ENCODE data around the gene CARD11.

CARD11 gene

GRCh38 chr7:2936301-2936700 is 107.4 kb downstream of the CARD11 start:
- Histone ChIP-seq H3K9me3 (ENCODE audit: insufficient read depth, low read depth, low read length) (no peaks in the 10 kb centered on the region), H3K27ac (ENCODE audit: low read length) (no peak overlapping the region), H3K9ac (ENCODE audit: low read depth, low read length) (no peak overlapping the region), H3K36me3 (ENCODE audit: insufficient read depth, low read depth, low read length) (no peaks in the 10 kb centered on the region), H3K4me3 (ENCODE audit: low read length) (no peak overlapping the region), H3K27me3 (ENCODE audit: insufficient read depth, low read length) (no peaks in the 10 kb centered on the region), H3K4me1 (ENCODE audit: insufficient read depth, low read length) (no peaks in the 10 kb centered on the region)

GRCh38 chr7:2934984-2935740 is 108.5 kb downstream of the CARD11 start:
- H3K4me1 ChIP-seq (ENCODE audit: insufficient read depth, low read length) = no peaks in the 10 kb centered on the region
- no peak overlapping the region for H3K4me3 ChIP-seq (ENCODE audit: low read length)
- no peak overlapping the region for H3K27ac ChIP-seq (ENCODE audit: low read length)
- no peak overlapping the region for H3K9ac ChIP-seq (ENCODE audit: low read depth, low read length)
- no peaks in the 10 kb centered on the region for H3K36me3 ChIP-seq (ENCODE audit: insufficient read depth, low read depth, low read length)
- H3K27me3 ChIP-seq (ENCODE audit: insufficient read depth, low read length) = no peaks in the 10 kb centered on the region
- no peaks in the 10 kb centered on the region for H3K9me3 ChIP-seq (ENCODE audit: insufficient read depth, low read depth, low read length)

GRCh38 chr7:2934211-2934731 is 109.4 kb downstream of the CARD11 start:
- Histone ChIP-seq H3K27me3 (ENCODE audit: insufficient read depth, low read length) (no peaks in the 10 kb centered on the region), H3K9ac (ENCODE audit: low read depth, low read length) (no peak overlapping the region), H3K36me3 (ENCODE audit: insufficient read depth, low read depth, low read length) (no peaks in the 10 kb centered on the region), H3K9me3 (ENCODE audit: insufficient read depth, low read depth, low read length) (no peaks in the 10 kb centered on the region), H3K4me1 (ENCODE audit: insufficient read depth, low read length) (no peaks in the 10 kb centered on the region), H3K27ac (ENCODE audit: low read length) (no peak overlapping the region), H3K4me3 (ENCODE audit: low read length) (no peak overlapping the region)

- Histone ChIP-seq H3K27me3 (ENCODE audit: insufficient read depth, low read length) (no peaks in the 10 kb centered on the region), H3K9ac (ENCODE audit: low read depth, low read length) (no peak overlapping the region), H3K4me3 (ENCODE audit: low read length) (no peak overlapping the region), H3K9me3 (ENCODE audit: insufficient read depth, low read depth, low read length) (no peaks in the 10 kb centered on the region), H3K36me3 (ENCODE audit: insufficient read depth, low read depth, low read length) (no peaks in the 10 kb centered on the region), H3K4me1 (ENCODE audit: insufficient read depth, low read length) (no peaks in the 10 kb centered on the region), H3K27ac (ENCODE audit: low read length) (no peak overlapping the region)
Observed at GRCh38 chr7:2932402-2933251, 111.0 kb downstream of the CARD11 start.

- no peak overlapping the region for H3K4me3 ChIP-seq (ENCODE audit: low read length)
- H3K27me3 ChIP-seq (ENCODE audit: insufficient read depth, low read length) = no peaks in the 10 kb centered on the region
- H3K4me1 ChIP-seq (ENCODE audit: insufficient read depth, low read length) = no peaks in the 10 kb centered on the region
- no peak overlapping the region for H3K27ac ChIP-seq (ENCODE audit: low read length)
- no peaks in the 10 kb centered on the region for H3K36me3 ChIP-seq (ENCODE audit: insufficient read depth, low read depth, low read length)
- no peaks in the 10 kb centered on the region for H3K9me3 ChIP-seq (ENCODE audit: insufficient read depth, low read depth, low read length)
- H3K9ac ChIP-seq (ENCODE audit: low read depth, low read length) = no peak overlapping the region
Observed at GRCh38 chr7:2931034-2931415, 112.6 kb downstream of the CARD11 start.

- Histone ChIP-seq H3K27ac (ENCODE audit: low read length) (no peak overlapping the region), H3K4me3 (ENCODE audit: low read length) (no peak overlapping the region), H3K36me3 (ENCODE audit: insufficient read depth, low read depth, low read length) (no peaks in the 10 kb centered on the region), H3K9ac (ENCODE audit: low read depth, low read length) (no peak overlapping the region), H3K4me1 (ENCODE audit: insufficient read depth, low read length) (no peaks in the 10 kb centered on the region), H3K9me3 (ENCODE audit: insufficient read depth, low read depth, low read length) (no peaks in the 10 kb centered on the region), H3K27me3 (ENCODE audit: insufficient read depth, low read length) (no peaks in the 10 kb centered on the region)
Observed at GRCh38 chr7:2930310-2931033, 113.2 kb downstream of the CARD11 start.

- Histone ChIP-seq H3K9ac (ENCODE audit: low read depth, low read length) (no peak overlapping the region), H3K36me3 (ENCODE audit: insufficient read depth, low read depth, low read length) (no peaks in the 10 kb centered on the region), H3K4me3 (ENCODE audit: low read length) (no peak overlapping the region), H3K27ac (ENCODE audit: low read length) (no peak overlapping the region), H3K9me3 (ENCODE audit: insufficient read depth, low read depth, low read length) (no peaks in the 10 kb centered on the region), H3K4me1 (ENCODE audit: insufficient read depth, low read length) (no peaks in the 10 kb centered on the region), H3K27me3 (ENCODE audit: insufficient read depth, low read length) (no peaks in the 10 kb centered on the region)
Observed at GRCh38 chr7:2929321-2930201, 114.1 kb downstream of the CARD11 start.

GRCh38 chr7:2928613-2929311 is 114.9 kb downstream of the CARD11 start:
- no peak overlapping the region for H3K9ac ChIP-seq (ENCODE audit: low read depth, low read length)
- H3K27me3 ChIP-seq (ENCODE audit: insufficient read depth, low read length) = no peaks in the 10 kb centered on the region
- no peaks in the 10 kb centered on the region for H3K4me1 ChIP-seq (ENCODE audit: insufficient read depth, low read length)
- H3K4me3 ChIP-seq (ENCODE audit: low read length) = no peak overlapping the region
- H3K36me3 ChIP-seq (ENCODE audit: insufficient read depth, low read depth, low read length) = no peaks in the 10 kb centered on the region
- H3K9me3 ChIP-seq (ENCODE audit: insufficient read depth, low read depth, low read length) = no peaks in the 10 kb centered on the region
- H3K27ac ChIP-seq (ENCODE audit: low read length) = no peak overlapping the region

GRCh38 chr7:2928256-2928612 is 115.4 kb downstream of the CARD11 start:
- Histone ChIP-seq H3K4me1 (ENCODE audit: insufficient read depth, low read length) (no peaks in the 10 kb centered on the region), H3K36me3 (ENCODE audit: insufficient read depth, low read depth, low read length) (no peaks in the 10 kb centered on the region), H3K9me3 (ENCODE audit: insufficient read depth, low read depth, low read length) (no peaks in the 10 kb centered on the region), H3K4me3 (ENCODE audit: low read length) (no peak overlapping the region), H3K27me3 (ENCODE audit: insufficient read depth, low read length) (no peaks in the 10 kb centered on the region), H3K9ac (ENCODE audit: low read depth, low read length) (no peak overlapping the region), H3K27ac (ENCODE audit: low read length) (no peak overlapping the region)

GRCh38 chr7:2927592-2927991 is 116.1 kb downstream of the CARD11 start:
- no peak overlapping the region for H3K9ac ChIP-seq (ENCODE audit: low read depth, low read length)
- H3K9me3 ChIP-seq (ENCODE audit: insufficient read depth, low read depth, low read length) = no peaks in the 10 kb centered on the region
- no peaks in the 10 kb centered on the region for H3K36me3 ChIP-seq (ENCODE audit: insufficient read depth, low read depth, low read length)
- no peaks in the 10 kb centered on the region for H3K27me3 ChIP-seq (ENCODE audit: insufficient read depth, low read length)
- no peak overlapping the region for H3K27ac ChIP-seq (ENCODE audit: low read length)
- no peak overlapping the region for H3K4me3 ChIP-seq (ENCODE audit: low read length)
- no peaks in the 10 kb centered on the region for H3K4me1 ChIP-seq (ENCODE audit: insufficient read depth, low read length)

All from iPS-20b (cell line).